GM12892 (cell line): ENCODE data around the gene MVP.

Experiments
- POLR2A ChIP-seq: IDR thresholded peaks from 2 replicates; pipeline ENCODE4 v1.6.1; 2011; ENCODE audit warnings: low read depth, low read length, control low read depth
- POLR2AphosphoS5 ChIP-seq: IDR thresholded peaks from 2 replicates; pipeline ENCODE4 v1.6.1; 2011; ENCODE audit warnings: low read depth, low read length, control low read depth

DNA sequence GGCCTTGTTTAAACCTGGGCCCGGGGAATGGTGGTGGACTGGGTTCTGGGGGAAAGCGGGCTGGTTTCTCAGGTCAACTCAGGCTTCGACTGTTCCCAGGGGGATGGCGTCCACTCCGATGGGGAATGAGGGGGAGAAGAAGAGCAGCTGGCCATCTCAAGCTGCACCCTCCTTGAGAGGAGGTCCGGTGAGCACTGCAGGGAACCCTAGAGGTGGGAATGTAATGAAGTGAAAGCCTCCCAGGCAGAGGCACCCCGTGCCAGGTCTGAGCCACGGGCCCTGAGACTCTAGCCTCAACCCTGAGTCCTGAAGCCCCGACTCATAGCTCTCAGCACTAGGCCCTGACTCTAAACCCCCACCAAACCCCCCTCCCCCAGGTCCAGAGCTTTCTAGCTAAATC is 43.9 kb downstream of the MVP start:
- TF ChIP-seq POLR2AphosphoS5 (no peak), POLR2A (no peak)
